Neural cell (in vitro differentiated cells): ENCODE results near the gene FOXL2. TPM values are rescaled to one million over a fixed set of nuclear protein-coding genes. Genes with fewer than 3 reads are reported as not detected.

Experiments used
- H2AFZ ChIP-seq: fragments of 200-600, 300-800 bp; sonication (generic), shearing (Covaris generic); 2 replicates; pipeline ENCODE4 v1.6.0; 2014; ENCODE audit warnings: low read depth, mild to moderate bottlenecking, antibody characterized with exemption, low read length, moderate library complexity
- H3F3A ChIP-seq: fragments of 200-600 bp; shearing (Covaris generic); 2 replicates; pipeline ENCODE4 v1.6.1; 2016; ENCODE audit warnings: mild to moderate bottlenecking, moderate library complexity, mixed read lengths, antibody characterized with exemption, low read length; ENCODE audit not compliant: insufficient read depth, poor library complexity, severe bottlenecking
- H3K27ac ChIP-seq: fragments of 200-600, 300-800 bp; sonication (generic), shearing (Covaris generic); 2 replicates; pipeline ENCODE4 v1.5.1; 2014; ENCODE audit warnings: mild to moderate bottlenecking, low read length, moderate library complexity
- H3K27me3 ChIP-seq: fragments of 300-800, 200-600 bp; sonication (generic), shearing (Covaris generic); 2 replicates; pipeline ENCODE4 v1.6.0; 2014; ENCODE audit warnings: mild to moderate bottlenecking, low read depth, low read length, moderate library complexity; ENCODE audit not compliant: insufficient read depth
- H3K36me3 ChIP-seq: fragments of 300-800, 200-600 bp; sonication (generic), shearing (Covaris generic); 2 replicates; pipeline ENCODE4 v1.5.1; 2014; ENCODE audit warnings: mild to moderate bottlenecking, antibody characterized with exemption, low read length, moderate library complexity; ENCODE audit not compliant: insufficient read depth
- H3K4me2 ChIP-seq: fragments of 300-800, 200-600 bp; sonication (generic), shearing (Covaris generic); 2 replicates; pipeline ENCODE4 v1.6.0; 2014; ENCODE audit warnings: mild to moderate bottlenecking, low read length
- H3K4me3 ChIP-seq: fragments of 300-800, 200-600 bp; sonication (generic), shearing (Covaris generic); 2 replicates; pipeline ENCODE4 v1.5.1; 2014; ENCODE audit warnings: mild to moderate bottlenecking, low read length, moderate library complexity
- H3K79me2 ChIP-seq: fragments of 200-600 bp; shearing (Covaris generic); replicated peaks from 2 replicates; pipeline ENCODE4 v1.6.0; 2014; ENCODE audit warnings: mild to moderate bottlenecking, low read length, moderate library complexity; ENCODE audit not compliant: insufficient read depth
- H3K9ac ChIP-seq: fragments of 300-800, 200-600 bp; sonication (generic), shearing (Covaris generic); 2 replicates; pipeline ENCODE4 v1.6.1; 2016; ENCODE audit warnings: mild to moderate bottlenecking, low read length, mixed read lengths
- H3K9me2 ChIP-seq: fragments of 200-600 bp; shearing (Covaris generic); 2 replicates; pipeline ENCODE4 v1.6.1; 2016; ENCODE audit warnings: mild to moderate bottlenecking, low read length, mixed read lengths; ENCODE audit not compliant: insufficient read depth
- H3K9me3 ChIP-seq: fragments of 200-600, 300-800 bp; sonication (generic), shearing (Covaris generic); 2 replicates; pipeline ENCODE4 v1.6.1; 2016; ENCODE audit warnings: mild to moderate bottlenecking, mixed run types, low read length, moderate library complexity, mixed read lengths
- H4K20me1 ChIP-seq: fragments of 200-600 bp; shearing (Covaris generic); 2 replicates; pipeline ENCODE4 v1.6.1; 2016; ENCODE audit warnings: mild to moderate bottlenecking, mixed run types; ENCODE audit not compliant: insufficient read depth
- CTCF ChIP-seq: fragments of 450-650 bp; IDR thresholded peaks from 2 replicates; pipeline ENCODE4 v1.5.1; 2014; ENCODE audit warnings: antibody characterized with exemption, mild to moderate bottlenecking, moderate library complexity; ENCODE audit not compliant: poor library complexity, severe bottlenecking
- EP300 ChIP-seq: fragments of 450-650 bp; conservative IDR thresholded peaks from 2 replicates; pipeline ENCODE4 v1.6.1; 2014; ENCODE audit warnings: antibody characterized with exemption, mild to moderate bottlenecking, moderate library complexity; ENCODE audit not compliant: poor library complexity, severe bottlenecking
- EZH2 ChIP-seq: fragments of 200-600, 300-800 bp; shearing (Covaris generic), sonication (generic); IDR thresholded peaks from 2 replicates; pipeline ENCODE4 v1.6.1; 2014; ENCODE audit warnings: antibody characterized with exemption, low read length, borderline replicate concordance, mild to moderate bottlenecking; ENCODE audit not compliant: insufficient read depth, poor library complexity, severe bottlenecking
- MXI1 ChIP-seq: fragments of 450-650 bp; conservative IDR thresholded peaks from 2 replicates; pipeline ENCODE4 v1.6.1; 2014; ENCODE audit warnings: antibody characterized with exemption, mild to moderate bottlenecking; ENCODE audit not compliant: poor library complexity, severe bottlenecking
- POLR2AphosphoS5 ChIP-seq: IDR thresholded peaks from 2 replicates; pipeline ENCODE4 v1.6.1; 2012
- RAD21 ChIP-seq: fragments of 450-650 bp; conservative IDR thresholded peaks from 2 replicates; pipeline ENCODE4 v1.6.1; 2014; ENCODE audit warnings: antibody characterized with exemption, mild to moderate bottlenecking, moderate library complexity
- REST ChIP-seq: IDR thresholded peaks from 2 replicates; pipeline ENCODE4 v1.6.1; 2012; ENCODE audit warnings: borderline replicate concordance
- SMC3 ChIP-seq: fragments of 450-650 bp; conservative IDR thresholded peaks from 2 replicates; pipeline ENCODE4 v1.6.1; 2014; ENCODE audit warnings: antibody characterized with exemption, mild to moderate bottlenecking, moderate library complexity; ENCODE audit not compliant: poor library complexity
- TAF1 ChIP-seq: IDR thresholded peaks from 2 replicates; pipeline ENCODE4 v1.6.1; 2012; ENCODE audit warnings: low read depth
- polyA minus RNA-seq: library from RNA; depleted of rRNA, polyadenylated mRNA; stranded (reverse); fragments of >200 nt; gene quantifications from 2 replicates; pipeline ENCODE4 v1.2.3, GENCODE V29; 2014
- polyA plus RNA-seq: library from polyadenylated mRNA; depleted of rRNA; stranded (reverse); fragments of >200 nt; gene quantifications from 2 replicates; pipeline ENCODE4 v1.2.3, GENCODE V29; 2014

Gene FOXL2
- polyA plus RNA-seq (not detected in 2 replicates), polyA minus RNA-seq (not detected in 2 replicates)

GRCh38 chr3:138946663-138947494, at the start of gene FOXL2, which contains the start of gene FOXL2NB:
TSS of gene FOXL2 (minus strand) at chr3:138947137. CDS start at chr3:138946722, 415 bp downstream.
TSS of gene FOXL2NB (plus strand) at chr3:138947217. CDS start at chr3:138947365, 148 bp downstream.
- peaks cover 99% of the 10 kb centered on the region for H3K27me3 ChIP-seq
- no peak within 1 kb of the TSS for H2AFZ ChIP-seq
- H3K9me2 ChIP-seq = no peaks in the 10 kb centered on the region
- H3K27ac ChIP-seq = no peak within 1 kb of the TSS
- no peaks in the 10 kb centered on the region for H3K9me3 ChIP-seq
- no peaks in the 10 kb centered on the region for H3K79me2 ChIP-seq
- no peaks in the 10 kb centered on the region for H4K20me1 ChIP-seq
- no peaks in the 10 kb centered on the region for H3K36me3 ChIP-seq
- peak; percentile 85 for TF ChIP-seq EZH2
- no peak for TF ChIP-seq SMC3
- no peak for TF ChIP-seq MXI1
- H3K4me2 ChIP-seq = no peak within 1 kb of the TSS
- H3K4me3 ChIP-seq = peak within 1 kb of the TSS; percentile 59
- H3F3A ChIP-seq = no peaks in the 10 kb centered on the region
- H3K9ac ChIP-seq = no peak within 1 kb of the TSS

GRCh38 chr3:138995706-138996105, 48.8 kb upstream of the FOXL2 start:
- Histone ChIP-seq H3K9me3 (no peaks in the 10 kb centered on the region), H3K27me3 (no peaks in the 10 kb centered on the region), H3K4me2 (no peak overlapping the region), H2AFZ (no peak overlapping the region), H3K79me2 (no peaks in the 10 kb centered on the region), H3K27ac (no peak overlapping the region), H3K9ac (no peak overlapping the region), H3K36me3 (no peaks in the 10 kb centered on the region), H3K9me2 (no peaks in the 10 kb centered on the region), H4K20me1 (no peaks in the 10 kb centered on the region), H3K4me3 (no peak overlapping the region), H3F3A (no peaks in the 10 kb centered on the region)
- TF ChIP-seq RAD21 = no peak
- TF ChIP-seq MXI1 = no peak
- TF ChIP-seq EP300 = no peak
- no peak for TF ChIP-seq EZH2
- TF ChIP-seq SMC3 = no peak
- no peak for TF ChIP-seq REST
- TF ChIP-seq POLR2AphosphoS5 = no peak
- no peak for TF ChIP-seq CTCF
- TF ChIP-seq TAF1 = no peak
